ENCODE data around the gene TRIM17. TPM values are rescaled to one million over a fixed set of nuclear protein-coding genes. Genes with fewer than 3 reads are reported as not detected.

Gene TRIM17
- total RNA-seq, 1 donor from 2014 or later, result 2.9 TPM

DNA sequence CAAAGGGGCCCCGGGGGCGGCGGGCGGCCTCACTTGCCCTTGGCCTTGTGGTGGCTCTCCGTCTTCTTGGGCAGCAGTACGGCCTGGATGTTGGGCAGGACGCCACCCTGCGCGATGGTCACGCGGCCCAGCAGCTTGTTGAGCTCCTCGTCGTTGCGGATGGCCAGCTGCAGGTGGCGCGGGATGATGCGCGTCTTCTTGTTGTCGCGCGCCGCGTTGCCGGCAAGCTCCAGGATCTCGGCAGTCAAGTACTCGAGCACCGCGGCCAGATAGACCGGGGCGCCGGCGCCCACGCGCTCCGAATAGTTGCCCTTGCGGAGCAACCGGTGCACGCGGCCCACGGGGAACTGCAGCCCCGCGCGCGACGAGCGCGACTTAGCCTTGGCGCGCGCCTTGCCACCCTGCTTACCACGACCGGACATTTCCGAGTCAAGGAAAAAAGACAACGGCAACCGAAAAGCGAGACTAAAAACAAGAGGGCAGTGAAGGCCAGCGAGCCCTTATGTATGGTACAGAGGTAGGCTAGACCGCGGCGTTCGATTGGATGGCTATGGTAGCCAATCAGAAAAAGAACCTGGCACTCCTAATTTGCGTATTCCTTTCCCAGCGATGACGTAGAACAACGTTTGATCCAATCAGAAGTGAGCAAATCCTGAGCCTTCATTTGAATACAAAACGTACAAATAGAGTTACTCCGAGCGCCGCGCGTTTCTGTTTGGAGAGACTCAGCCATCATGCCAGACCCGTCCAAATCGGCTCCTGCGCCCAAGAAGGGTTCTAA is 40.9 kb upstream of the TRIM17 start:
- H3K27me3 Mint-ChIP-seq (ENCODE audit: insufficient read depth, low read depth), result peaks cover 18% of the 10 kb centered on the region
- H3K27ac ChIP-seq, result peak overlapping the region; percentile 74
- H3K9ac ChIP-seq, result peak overlapping the region; percentile 14
- peaks cover 1% of the 10 kb centered on the region for H3K9me3 Mint-ChIP-seq
- peaks cover 21% of the 10 kb centered on the region for H3K79me2 ChIP-seq (ENCODE audit: low read depth)
- H3K27me3 ChIP-seq, result peaks cover 39% of the 10 kb centered on the region
- H3K9me3 ChIP-seq (ENCODE audit: low read depth), result no peaks in the 10 kb centered on the region
- peak overlapping the region; percentile 98 for H3K4me3 Mint-ChIP-seq
- peak overlapping the region; percentile 78 for H3K4me3 ChIP-seq
- no peaks in the 10 kb centered on the region for H3K36me3 ChIP-seq
- DNase-seq (ENCODE audit: low spot score), result peak; percentile 98
- peak overlapping the region; percentile 98 for H3K27ac Mint-ChIP-seq
- H4K20me1 ChIP-seq (ENCODE audit: low read depth), result peaks cover 14% of the 10 kb centered on the region
- H3F3A ChIP-seq (ENCODE audit: low read depth), result peaks cover 39% of the 10 kb centered on the region
- H3K4me2 ChIP-seq, result peak overlapping the region; percentile 96
- H3K4me1 ChIP-seq, result peaks cover 16% of the 10 kb centered on the region
- peaks cover 8% of the 10 kb centered on the region for H3K36me3 Mint-ChIP-seq
- TF ChIP-seq EZH2 (IDR thresholded peaks at IDR 0.05), result no peak
- TF ChIP-seq, protein P1, sequence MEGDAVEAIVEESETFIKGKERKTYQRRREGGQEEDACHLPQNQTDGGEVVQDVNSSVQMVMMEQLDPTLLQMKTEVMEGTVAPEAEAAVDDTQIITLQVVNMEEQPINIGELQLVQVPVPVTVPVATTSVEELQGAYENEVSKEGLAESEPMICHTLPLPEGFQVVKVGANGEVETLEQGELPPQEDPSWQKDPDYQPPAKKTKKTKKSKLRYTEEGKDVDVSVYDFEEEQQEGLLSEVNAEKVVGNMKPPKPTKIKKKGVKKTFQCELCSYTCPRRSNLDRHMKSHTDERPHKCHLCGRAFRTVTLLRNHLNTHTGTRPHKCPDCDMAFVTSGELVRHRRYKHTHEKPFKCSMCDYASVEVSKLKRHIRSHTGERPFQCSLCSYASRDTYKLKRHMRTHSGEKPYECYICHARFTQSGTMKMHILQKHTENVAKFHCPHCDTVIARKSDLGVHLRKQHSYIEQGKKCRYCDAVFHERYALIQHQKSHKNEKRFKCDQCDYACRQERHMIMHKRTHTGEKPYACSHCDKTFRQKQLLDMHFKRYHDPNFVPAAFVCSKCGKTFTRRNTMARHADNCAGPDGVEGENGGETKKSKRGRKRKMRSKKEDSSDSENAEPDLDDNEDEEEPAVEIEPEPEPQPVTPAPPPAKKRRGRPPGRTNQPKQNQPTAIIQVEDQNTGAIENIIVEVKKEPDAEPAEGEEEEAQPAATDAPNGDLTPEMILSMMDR (IDR thresholded peaks at IDR 0.05), result peak; percentile 45
- no peak for TF ChIP-seq EZH2phosphoT487 (IDR thresholded peaks at IDR 0.05)
- peaks cover 36% of the 10 kb centered on the region for H3K4me1 Mint-ChIP-seq
- peak overlapping the region; percentile 48 for H2AFZ ChIP-seq (replicated peaks)

DNA sequence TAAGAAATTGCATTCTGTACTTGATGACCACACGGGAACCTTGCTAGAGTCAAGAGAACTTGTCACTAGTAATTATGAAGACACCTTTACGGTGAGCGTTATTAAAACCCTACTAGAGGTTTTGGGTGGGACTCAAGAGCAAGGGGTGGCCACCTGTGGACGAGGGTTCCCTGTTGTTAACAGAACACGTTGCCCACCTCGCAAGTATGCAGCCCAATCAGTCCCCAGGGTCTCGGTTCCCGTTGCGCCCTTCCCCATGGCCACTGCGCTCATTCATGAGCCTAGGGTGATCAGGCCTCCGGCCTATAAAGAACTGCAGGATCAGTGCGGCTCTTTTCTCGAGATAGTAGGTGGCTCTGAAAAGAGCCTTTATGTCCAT is 40.3 kb upstream of the TRIM17 start:
- peaks cover 13% of the 10 kb centered on the region for H4K20me1 ChIP-seq (ENCODE audit: low read depth)
- Mint-ChIP-seq H3K27ac (peak overlapping the region; percentile 98), H3K4me1 (peaks cover 34% of the 10 kb centered on the region), H3K4me3 (peak overlapping the region; percentile 98), H3K9me3 (peaks cover 1% of the 10 kb centered on the region), H3K36me3 (peaks cover 9% of the 10 kb centered on the region), H3K27me3 (ENCODE audit: insufficient read depth, low read depth) (peaks cover 18% of the 10 kb centered on the region)
- H3K27me3 ChIP-seq, result peaks cover 33% of the 10 kb centered on the region
- peaks cover 39% of the 10 kb centered on the region for H3F3A ChIP-seq (ENCODE audit: low read depth)
- peak overlapping the region; percentile 85 for H3K4me2 ChIP-seq
- no peak for DNase-seq (ENCODE audit: low spot score)
- TF ChIP-seq EZH2phosphoT487 (IDR thresholded peaks at IDR 0.05) (no peak), EZH2 (IDR thresholded peaks at IDR 0.05) (no peak)
- TF ChIP-seq, protein P1 (IDR thresholded peaks at IDR 0.05), result no peak
- H3K27ac ChIP-seq, result no peak overlapping the region
- H3K9ac ChIP-seq, result peak overlapping the region; percentile 42
- H3K79me2 ChIP-seq (ENCODE audit: low read depth), result peaks cover 21% of the 10 kb centered on the region
- peak overlapping the region; percentile 78 for H3K4me3 ChIP-seq
- no peaks in the 10 kb centered on the region for H3K9me3 ChIP-seq (ENCODE audit: low read depth)
- H3K4me1 ChIP-seq, result peaks cover 16% of the 10 kb centered on the region
- H3K36me3 ChIP-seq, result no peaks in the 10 kb centered on the region
- peak overlapping the region; percentile 48 for H2AFZ ChIP-seq (replicated peaks)

DNA sequence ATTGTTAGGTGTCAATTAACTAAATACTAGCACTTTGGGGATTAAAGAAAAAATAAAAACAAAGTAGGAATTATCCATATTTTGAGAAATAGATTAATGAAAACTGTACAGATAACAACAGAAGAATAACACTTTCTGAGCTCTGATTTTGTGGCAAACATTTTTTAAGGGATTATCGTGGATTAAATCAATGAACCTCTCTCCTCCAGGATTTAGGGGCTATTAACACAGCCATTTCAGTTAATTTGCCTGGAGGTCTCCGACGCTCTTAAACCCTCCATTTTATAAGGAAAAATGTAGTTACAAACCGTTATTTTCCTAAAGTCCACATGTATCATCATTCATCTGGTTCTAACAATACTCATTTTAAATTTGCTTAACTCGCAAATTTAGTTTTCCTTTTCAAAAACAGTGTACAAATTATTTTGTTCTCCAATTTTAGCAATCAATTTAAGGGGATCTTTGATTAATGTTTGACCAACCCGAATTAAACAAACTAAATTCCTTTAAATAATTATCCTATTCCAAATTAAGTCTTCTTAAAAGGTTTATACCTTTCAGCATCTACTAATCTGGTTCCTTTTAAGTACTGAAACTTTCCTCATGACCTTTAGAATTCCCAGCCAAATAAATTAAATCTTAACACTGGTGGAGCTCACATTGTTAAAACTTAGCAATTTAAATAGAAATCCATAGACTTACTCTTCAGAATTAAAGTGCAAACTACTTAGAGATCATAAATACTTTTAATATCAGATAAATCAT is 39.8 kb upstream of the TRIM17 start:
- H3K4me3 Mint-ChIP-seq, result peak overlapping the region; percentile 98
- Histone ChIP-seq H3K4me3 (peak overlapping the region; percentile 78), H2AFZ (replicated peaks) (no peak overlapping the region), H3K36me3 (no peaks in the 10 kb centered on the region), H3K4me2 (peak overlapping the region; percentile 85), H3K27ac (no peak overlapping the region), H3K79me2 (ENCODE audit: low read depth) (peaks cover 21% of the 10 kb centered on the region), H3F3A (ENCODE audit: low read depth) (peaks cover 38% of the 10 kb centered on the region), H3K9ac (peak overlapping the region; percentile 42), H3K4me1 (peaks cover 16% of the 10 kb centered on the region), H3K27me3 (peaks cover 27% of the 10 kb centered on the region), H3K9me3 (ENCODE audit: low read depth) (no peaks in the 10 kb centered on the region), H4K20me1 (ENCODE audit: low read depth) (peaks cover 13% of the 10 kb centered on the region)
- H3K9me3 Mint-ChIP-seq, result peaks cover 1% of the 10 kb centered on the region
- H3K27ac Mint-ChIP-seq, result peak overlapping the region; percentile 98
- H3K27me3 Mint-ChIP-seq (ENCODE audit: insufficient read depth, low read depth), result peaks cover 15% of the 10 kb centered on the region
- TF ChIP-seq EZH2phosphoT487 (IDR thresholded peaks at IDR 0.05) (no peak), EZH2 (IDR thresholded peaks at IDR 0.05) (no peak)
- TF ChIP-seq, protein P1 (IDR thresholded peaks at IDR 0.05), result no peak
- peaks cover 12% of the 10 kb centered on the region for H3K36me3 Mint-ChIP-seq
- peaks cover 34% of the 10 kb centered on the region for H3K4me1 Mint-ChIP-seq
- DNase-seq (ENCODE audit: low spot score), result no peak
